ENCODE data around the gene EPHA7.

The EPHA7 gene

GRCh38 chr6:93419304-93420162, at the start of gene EPHA7:
Gene EPHA7 (minus strand): TSS chr6:93419559. CDS start chr6:93419341, 218 bp downstream.
- peak; percentile 94 for DNase-seq

GRCh38 chr6:93468291-93468690, 48.9 kb upstream of the EPHA7 start:
- no peak for DNase-seq

GRCh38 chr6:93454533-93454932, 35.2 kb upstream of the EPHA7 start:
- no peak for DNase-seq

- DNase-seq, result no peak
Measured at GRCh38 chr6:93453956-93454355, 34.6 kb upstream of the EPHA7 start.

GRCh38 chr6:93447874-93448273, 28.5 kb upstream of the EPHA7 start:
- DNase-seq, result no peak

GRCh38 chr6:93437491-93437890, 18.1 kb upstream of the EPHA7 start:
- DNase-seq, result no peak

- no peak for DNase-seq
Measured at GRCh38 chr6:93433592-93433991, 14.2 kb upstream of the EPHA7 start.

GRCh38 chr6:93424303-93425064, 5.1 kb upstream of the EPHA7 start:
- no peak for DNase-seq

- no peak for DNase-seq
Measured at GRCh38 chr6:93423542-93423941, 4.2 kb upstream of the EPHA7 start.

- DNase-seq, result no peak
Measured at GRCh38 chr6:93420163-93420795, 920 bp upstream of the EPHA7 start.

- DNase-seq, result peak; percentile 47
Measured at GRCh38 chr6:93418408-93419303, 703 bp downstream of the EPHA7 start.

- no peak for DNase-seq
Measured at GRCh38 chr6:93418033-93418407, 1.3 kb downstream of the EPHA7 start.

GRCh38 chr6:93417421-93418013, 1.8 kb downstream of the EPHA7 start:
- no peak for DNase-seq

GRCh38 chr6:93416571-93417420, 2.6 kb downstream of the EPHA7 start:
- DNase-seq, result peak; percentile 37

GRCh38 chr6:93413190-93413589, 6.2 kb downstream of the EPHA7 start:
- no peak for DNase-seq

GRCh38 chr6:93412452-93412851, 6.9 kb downstream of the EPHA7 start:
- DNase-seq, result no peak

GRCh38 chr6:93407186-93407585, 12.2 kb downstream of the EPHA7 start:
- no peak for DNase-seq

GRCh38 chr6:93403390-93403789, 16.0 kb downstream of the EPHA7 start:
- no peak for DNase-seq

- no peak for DNase-seq
Measured at GRCh38 chr6:93398723-93399122, 20.6 kb downstream of the EPHA7 start.

- no peak for DNase-seq
Measured at GRCh38 chr6:93394471-93394870, 24.9 kb downstream of the EPHA7 start.

GRCh38 chr6:93393554-93394074, 25.7 kb downstream of the EPHA7 start:
- no peak for DNase-seq

All from T1000 (cell line).